ENCODE measurements around the gene JAZF1. TPM values are rescaled to one million over a fixed set of nuclear protein-coding genes. Genes with fewer than 3 reads are reported as not detected.

Gene JAZF1
- total and polyA plus RNA-seq, 2 of the 4 experiments (the other 2 are of a cell fraction): 8.4 to 10.5 TPM

GRCh38 chr7:27910326-27910725 lies 270.3 kb downstream of the JAZF1 start:
- Histone ChIP-seq H2BK20ac (ENCODE audit: low read depth, low read length) (no peak overlapping the region), H3K9me3 (ENCODE audit: control insufficient read depth, insufficient read depth, low read length) (no peaks in the 10 kb centered on the region), H2AK5ac (ENCODE audit: low read depth, low read length) (no peak overlapping the region), H4K20me1 (ENCODE audit: insufficient read depth, low read length) (peaks cover 7% of the 10 kb centered on the region; the same call in 1 of the 2 replicates), H2BK5ac (ENCODE audit: low read depth, low read length, poor library complexity, severe bottlenecking) (no peak overlapping the region), H3K36me3 (ENCODE audit: control insufficient read depth, insufficient read depth, low read length) (no peaks in the 10 kb centered on the region), H3K4me1 (ENCODE audit: control insufficient read depth, insufficient read depth, low read length) (peaks cover 3% of the 10 kb centered on the region), H2AFZ (replicated peaks; ENCODE audit: low read length, poor library complexity) (no peak overlapping the region), H4K8ac (ENCODE audit: low read depth in 2 of 2, low read length in 2 of 2) (no peak overlapping the region), H3K4me2 (ENCODE audit: low read depth, low read length) (no peak overlapping the region), H3K14ac (replicated peaks; ENCODE audit: low read depth, low read length) (no peak overlapping the region), H3K4me3 (ENCODE audit: insufficient read depth, low read depth, low read length) (no peak overlapping the region), H3K4ac (ENCODE audit: low read depth, low read length) (no peak overlapping the region), H2AK9ac (replicated peaks; ENCODE audit: low read depth, low read length, poor library complexity) (no peak overlapping the region), H3K27me3 (ENCODE audit: control insufficient read depth, insufficient read depth, low read length) (no peaks in the 10 kb centered on the region), H3K27ac (ENCODE audit: insufficient read depth, low read length) (no peak overlapping the region), H2BK120ac (ENCODE audit: low read depth, low read length) (no peak overlapping the region), H2BK15ac (ENCODE audit: low read depth, low read length) (no peak overlapping the region), H3K18ac (ENCODE audit: low read depth, low read length) (no peak overlapping the region), H3K23ac (ENCODE audit: low read depth, low read length) (no peak overlapping the region), H3K9ac (ENCODE audit: low read depth, low read length) (no peak overlapping the region), H3K56ac (ENCODE audit: extremely low read depth, insufficient read depth, low read length) (no peak overlapping the region), H3K9me1 (ENCODE audit: insufficient read depth, low read length) (peaks cover 3% of the 10 kb centered on the region; the same call in 1 of the 2 replicates), H4K91ac (ENCODE audit: insufficient read depth, low read depth, low read length) (no peak overlapping the region), H3K79me1 (ENCODE audit: low read depth in 1 of 2, low read length in 2 of 2) (peaks cover 0 to 20% of the 10 kb centered on the region in 2 experiments; a peak in 2 of 4 replicates), H4K5ac (ENCODE audit: low read depth, low read length) (no peak overlapping the region)
- ChIA-PET CTCF (interaction anchor here (0.6 kb wide), 1 partner anchor 127 kb away, joined by 3 read pairs; no protein-coding TSS in a partner anchor), POLR2A (ENCODE audit: unreplicated experiment) (no interaction called here)
- dilution Hi-C loops (cut with HindIII; ENCODE audit: low sequenced_read_pairs, unreplicated experiment) (no loop called here), intact Hi-C loops (cut with micrococcal nuclease) (no loop called here), in situ Hi-C loops (cut with MboI; ENCODE audit: low sequenced_read_pairs) (no loop called here)
- DNase-seq: peak; percentile 44
- no peak for TF ChIP-seq RAD21 (IDR thresholded peaks at IDR 0.05; ENCODE audit: low read length)
- TF ChIP-seq CTCF (conservative IDR thresholded peaks at IDR 0.05; ENCODE audit: low read depth, low read length): no peak
- TF ChIP-seq, protein P1, sequence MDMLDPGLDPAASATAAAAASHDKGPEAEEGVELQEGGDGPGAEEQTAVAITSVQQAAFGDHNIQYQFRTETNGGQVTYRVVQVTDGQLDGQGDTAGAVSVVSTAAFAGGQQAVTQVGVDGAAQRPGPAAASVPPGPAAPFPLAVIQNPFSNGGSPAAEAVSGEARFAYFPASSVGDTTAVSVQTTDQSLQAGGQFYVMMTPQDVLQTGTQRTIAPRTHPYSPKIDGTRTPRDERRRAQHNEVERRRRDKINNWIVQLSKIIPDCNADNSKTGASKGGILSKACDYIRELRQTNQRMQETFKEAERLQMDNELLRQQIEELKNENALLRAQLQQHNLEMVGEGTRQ (IDR thresholded peaks at IDR 0.05; ENCODE audit: low read depth, low read length): 0 out of 2 replicates have a peak, but pooled peaks have one; percentile 2
- TF ChIP-seq MXI1 (IDR thresholded peaks at IDR 0.05; ENCODE audit: borderline replicate concordance, low read depth, low read length): no peak
- no peak for TF ChIP-seq SMC3 (IDR thresholded peaks at IDR 0.05; ENCODE audit: low read depth, low read length)
- no peak for TF ChIP-seq NFE2L2 (IDR thresholded peaks at IDR 0.05; ENCODE audit: low read depth, low read length)
- 71% methylated on average over 2 of the region's 3 CpGs; no CpG with 5 or more reads in 1 of the 2 experiments for WGBS, 2 experiments (ENCODE audit: extremely low coverage in 2 of 2, insufficient read length in 1 of 2)
- no TSS peak for BruUV-seq (replicated peaks)
- peak; percentile 94 for ATAC-seq (ENCODE audit: low read depth)

All from IMR-90 (cell line).